SK-N-SH (cell line): ENCODE results near the gene C4B. TPM values are rescaled to one million over a fixed set of nuclear protein-coding genes. Genes with fewer than 3 reads are reported as not detected.

Experiments
- CTCF ChIA-PET: fragments of 300-600, 350-600 bp; formaldehyde crosslinking; extraction: SDS; loops from one replicate; lab custom pipeline; 2021; lab: Yijun Ruan, JAX
- POLR2A ChIA-PET: fragments of 350-600 bp; sonication (Branson Sonifier 250); formaldehyde crosslinking; extraction: SDS; loops from one replicate; lab custom pipeline; 2020; ENCODE audit warnings: antibody characterized with exemption, inconsistent platforms; lab: Yijun Ruan, JAX
- DNase-seq: peaks from one replicate; pipeline ENCODE4 v3.0.0; 2012
- H2AFZ ChIP-seq: fragments of 200-600 bp; sonication (generic); 2 replicates; pipeline ENCODE4 v1.8.1; 2016; ENCODE audit warnings: antibody characterized with exemption, mild to moderate bottlenecking, low read depth
- H3F3A ChIP-seq: fragments of 200-600 bp; sonication (generic); replicated peaks from 2 replicates; pipeline ENCODE3; 2016; ENCODE audit warnings: antibody characterized with exemption, mild to moderate bottlenecking; ENCODE audit not compliant: insufficient read depth
- H3K27ac ChIP-seq, 2 experiments: fragments of 200-500 bp in 1 of 2; fragments of 200-600 bp in 1 of 2; sonication (Bioruptor generic) in 1 of 2; sonication (generic), shearing (Covaris generic) in 1 of 2; 2 replicates each; pipeline versions ENCODE4 v1.5.1 to v1.6.1; 2014 to 2016; ENCODE audit warnings: low read depth in 2 of 2, inconsistent platforms in 1 of 2, low read length in 1 of 2, mild to moderate bottlenecking in 1 of 2, mixed read lengths in 1 of 2
- H3K27me3 ChIP-seq: fragments of 200-600 bp; sonication (generic), shearing (Covaris generic); 2 replicates; pipeline ENCODE4 v1.6.1; 2016; ENCODE audit warnings: mixed run types; ENCODE audit not compliant: insufficient read depth
- H3K36me3 ChIP-seq, 2 experiments: fragments of 200-500 bp in 1 of 2; fragments of 200-600 bp in 1 of 2; sonication (Bioruptor generic) in 1 of 2; sonication (generic) in 1 of 2; replicated peaks in 1 of 2; 2 replicates each; pipeline versions ENCODE3 to v1.5.1; 2014 to 2016; ENCODE audit warnings: low read length in 1 of 2, mild to moderate bottlenecking in 1 of 2; ENCODE audit not compliant: insufficient read depth in 2 of 2, control insufficient read depth in 1 of 2
- H3K4me1 ChIP-seq, 2 experiments: fragments of 200-500 bp in 1 of 2; fragments of 200-600 bp in 1 of 2; sonication (Bioruptor generic) in 1 of 2; sonication (generic), shearing (Covaris generic) in 1 of 2; 2 replicates each; pipeline versions ENCODE4 v1.5.1 to v1.6.1; 2014 to 2016; ENCODE audit warnings: low read depth in 1 of 2, low read length in 1 of 2, mixed run types in 1 of 2; ENCODE audit not compliant: insufficient read depth in 2 of 2, control insufficient read depth in 1 of 2
- H3K4me2 ChIP-seq: fragments of 200-600 bp; sonication (generic), shearing (Covaris generic); 2 replicates; pipeline ENCODE4 v1.6.1; 2017; ENCODE audit warnings: mixed run types
- H3K4me3 ChIP-seq, 2 experiments: fragments of 200-500 bp in 1 of 2; fragments of 200-600 bp in 1 of 2; sonication (Bioruptor generic) in 1 of 2; sonication (generic), shearing (Covaris generic) in 1 of 2; 2 replicates each; pipeline versions ENCODE4 v1.5.1 to v1.8.1; 2014 to 2016; ENCODE audit warnings: low read depth in 2 of 2, inconsistent platforms in 1 of 2, low read length in 1 of 2, mild to moderate bottlenecking in 1 of 2, mixed read lengths in 1 of 2, moderate library complexity in 1 of 2
- H3K79me2 ChIP-seq: fragments of 200-600 bp; sonication (generic); 2 replicates; pipeline ENCODE4 v1.8.1; 2017; ENCODE audit warnings: mild to moderate bottlenecking; ENCODE audit not compliant: insufficient read depth
- H3K9ac ChIP-seq: fragments of 200-600 bp; sonication (generic); 2 replicates; pipeline ENCODE4 v1.6.1; 2017; ENCODE audit warnings: mixed run types
- H3K9me2 ChIP-seq: fragments of 200-600 bp; sonication (generic); 2 replicates; pipeline ENCODE4 v1.6.1; 2017; ENCODE audit warnings: mixed run types
- H3K9me3 ChIP-seq: fragments of 200-600 bp; sonication (generic); 2 replicates; pipeline ENCODE4 v1.6.1; 2017; ENCODE audit warnings: mixed run types, mild to moderate bottlenecking, moderate library complexity
- H4K20me1 ChIP-seq: fragments of 200-600 bp; sonication (generic); 2 replicates; pipeline ENCODE4 v1.6.1; 2017; ENCODE audit warnings: mild to moderate bottlenecking, mixed run types; ENCODE audit not compliant: insufficient read depth
- EP300 ChIP-seq, 2 experiments: IDR thresholded peaks; 2 replicates each; pipeline versions ENCODE4 v1.4.0 to v1.6.1; 2012; ENCODE audit warnings: borderline replicate concordance in 1 of 2, low read depth in 1 of 2, low read length in 1 of 2
- EZH2phosphoT487 ChIP-seq: fragments of 200-600 bp; sonication (generic); IDR thresholded peaks from 2 replicates; pipeline ENCODE4 v1.6.1; 2017; ENCODE audit warnings: low read depth, mixed run types, mild to moderate bottlenecking, antibody characterized with exemption, moderate library complexity, borderline replicate concordance
- GATA2 ChIP-seq: sonication (generic); formaldehyde crosslinking; IDR thresholded peaks from 2 replicates; pipeline ENCODE4 v1.5.0; 2020; ENCODE audit warnings: mild to moderate bottlenecking, missing genetic modification reagents
- IRF3 ChIP-seq: fragments of 150-350 bp; IDR thresholded peaks from 2 replicates; pipeline ENCODE4 v1.6.1; 2016; ENCODE audit warnings: mild to moderate bottlenecking, low read depth, low read length
- JUND ChIP-seq: IDR thresholded peaks from 2 replicates; pipeline ENCODE4 v1.4.0; 2012
- MAX ChIP-seq: IDR thresholded peaks from 2 replicates; pipeline ENCODE4 v1.4.0; 2012; ENCODE audit warnings: low read depth
- NFIC ChIP-seq: IDR thresholded peaks from 2 replicates; pipeline ENCODE4 v1.4.0; 2012; ENCODE audit warnings: borderline replicate concordance
- PBX3 ChIP-seq: IDR thresholded peaks from 2 replicates; pipeline ENCODE4; 2012
- REST ChIP-seq: IDR thresholded peaks from 2 replicates; pipeline ENCODE4 v1.6.1; 2012; ENCODE audit warnings: mild to moderate bottlenecking, low read depth, low read length, moderate library complexity
- SIN3A ChIP-seq: IDR thresholded peaks from 2 replicates; pipeline ENCODE4 v1.6.1; 2012; ENCODE audit warnings: low read depth, mild to moderate bottlenecking, low read length, moderate library complexity, borderline replicate concordance
- SMC3 ChIP-seq: IDR thresholded peaks from 2 replicates; pipeline ENCODE4 v1.6.1; 2012; ENCODE audit warnings: low read depth, low read length, improper control_type of control experiment
- TCF12 ChIP-seq: IDR thresholded peaks from 2 replicates; pipeline ENCODE4 v1.4.0; 2012
- TEAD4 ChIP-seq: IDR thresholded peaks from 2 replicates; pipeline ENCODE4 v1.4.0; 2012; ENCODE audit warnings: mild to moderate bottlenecking, borderline replicate concordance; ENCODE audit not compliant: insufficient read depth
- USF1 ChIP-seq: IDR thresholded peaks from 2 replicates; pipeline ENCODE4 v1.4.0; 2012; ENCODE audit warnings: low read depth, borderline replicate concordance
- WGBS: methylation state at CpG from one replicate; pipeline ENCODE4 v1.1.6; 2017; ENCODE audit warnings: low lambda C conversion rate; 5-methylcytosine and 5-hydroxymethylcytosine counted together
- polyA plus RNA-seq, 3 experiments: library from polyadenylated mRNA; depleted of rRNA; stranded (reverse); fragments of >200 nt; gene quantifications; 2 replicates each; pipeline ENCODE4 v1.2.3, GENCODE V29; 2012

C4B gene
- polyA plus RNA-seq, 1 of the 3 experiments (the other 2 are of a cell fraction) = 10.9 TPM

GRCh38 chr6:32076321-32076809, 61.8 kb downstream of the C4B start:
- TF ChIP-seq SIN3A = no peak
- TF ChIP-seq EP300 (IDR thresholded peaks at IDR 0.05; ENCODE audit: borderline replicate concordance in 1 of 2, low read depth in 1 of 2, low read length in 1 of 2) = no peak
- no peak for TF ChIP-seq SMC3
- TF ChIP-seq TCF12 = no peak
- no peak for TF ChIP-seq IRF3
- TF ChIP-seq MAX = no peak
- TF ChIP-seq EZH2phosphoT487 = no peak
- no peak for TF ChIP-seq GATA2
- TF ChIP-seq PBX3 = no peak
- TF ChIP-seq TEAD4 = no peak
- no peak for TF ChIP-seq JUND
- TF ChIP-seq, all 33 proteins: peak for 0
- no peaks in the 10 kb centered on the region for H4K20me1 ChIP-seq
- no peaks in the 10 kb centered on the region for H3K9me3 ChIP-seq
- H3K36me3 ChIP-seq = no peaks in the 10 kb centered on the region
- H3K79me2 ChIP-seq = no peaks in the 10 kb centered on the region
- no peaks in the 10 kb centered on the region for H3K27me3 ChIP-seq
- ChIA-PET CTCF (interaction anchor here (0.9 to 1.5 kb wide), 4 partner anchors 9 to 18 kb away, joined by 3 read pairs; no protein-coding TSS in a partner anchor), POLR2A (no interaction called here)
- DNase-seq = no peak
- H3K27ac ChIP-seq = no peak overlapping the region
- no peak overlapping the region for H3K9ac ChIP-seq
- no peaks in the 10 kb centered on the region for H3K9me2 ChIP-seq
- H3K4me3 ChIP-seq = no peak overlapping the region
- no peak overlapping the region for H3K4me2 ChIP-seq
- no peak overlapping the region for H2AFZ ChIP-seq
- 62% methylated on average over 12 of the region's 12 CpGs for WGBS
- no peaks in the 10 kb centered on the region for H3F3A ChIP-seq
- peaks cover 0 to 6% of the 10 kb centered on the region in 2 experiments; a peak in 2 of 4 replicates for H3K4me1 ChIP-seq

GRCh38 chr6:32079566-32080290, 65.1 kb downstream of the C4B start:
- H2AFZ ChIP-seq = no peak overlapping the region
- no peaks in the 10 kb centered on the region for H3K9me3 ChIP-seq
- H4K20me1 ChIP-seq = no peaks in the 10 kb centered on the region
- 84% methylated on average over 7 of the region's 7 CpGs for WGBS
- ChIA-PET POLR2A (interaction anchor here (1.1 kb wide), 1 partner anchor 10 kb away, joined by 3 read pairs; no protein-coding TSS in a partner anchor), CTCF (no interaction called here)
- H3K27ac ChIP-seq = no peak overlapping the region
- no peaks in the 10 kb centered on the region for H3K9me2 ChIP-seq
- no peak for TF ChIP-seq TCF12
- no peak for TF ChIP-seq TEAD4
- no peak for TF ChIP-seq NFIC
- no peak for TF ChIP-seq REST
- TF ChIP-seq USF1 = no peak
- TF ChIP-seq MAX = no peak
- no peak overlapping the region for H3K9ac ChIP-seq
- no peak for DNase-seq
- H3K4me1 ChIP-seq = peaks cover 0 to 10% of the 10 kb centered on the region in 2 experiments; a peak in 2 of 4 replicates
- H3F3A ChIP-seq = no peaks in the 10 kb centered on the region
- H3K4me3 ChIP-seq = no peak overlapping the region
- no peak overlapping the region for H3K4me2 ChIP-seq
- H3K36me3 ChIP-seq = no peaks in the 10 kb centered on the region
- no peaks in the 10 kb centered on the region for H3K79me2 ChIP-seq
- no peaks in the 10 kb centered on the region for H3K27me3 ChIP-seq
